HG02943 (cell line): Measurements from ENCODE around the gene DNAI4.

ENCODE experiments used
- ATAC-seq: cut with Tn5 transposase; IDR thresholded peaks from one replicate; pipeline ENCODE4 v1.9.1; 2021; ENCODE audit warnings: mild to moderate bottlenecking, low read depth, moderate library complexity; ENCODE audit not compliant: unreplicated experiment

DNAI4 gene

GRCh38 chr1:66770694-66771093, 154.0 kb downstream of the DNAI4 start:
- no peak for ATAC-seq

- ATAC-seq = no peak
Observed at GRCh38 chr1:66770240-66770639, 154.4 kb downstream of the DNAI4 start.

- no peak for ATAC-seq
Observed at GRCh38 chr1:66769512-66770229, 155.0 kb downstream of the DNAI4 start.

GRCh38 chr1:66768965-66769364, 155.7 kb downstream of the DNAI4 start:
- ATAC-seq = no peak

- ATAC-seq = no peak
Observed at GRCh38 chr1:66767626-66768025, 157.0 kb downstream of the DNAI4 start.

GRCh38 chr1:66764994-66765578, 159.6 kb downstream of the DNAI4 start:
- peak; percentile 58 for ATAC-seq
